Measurements from ENCODE around the gene FBP1.

DNA sequence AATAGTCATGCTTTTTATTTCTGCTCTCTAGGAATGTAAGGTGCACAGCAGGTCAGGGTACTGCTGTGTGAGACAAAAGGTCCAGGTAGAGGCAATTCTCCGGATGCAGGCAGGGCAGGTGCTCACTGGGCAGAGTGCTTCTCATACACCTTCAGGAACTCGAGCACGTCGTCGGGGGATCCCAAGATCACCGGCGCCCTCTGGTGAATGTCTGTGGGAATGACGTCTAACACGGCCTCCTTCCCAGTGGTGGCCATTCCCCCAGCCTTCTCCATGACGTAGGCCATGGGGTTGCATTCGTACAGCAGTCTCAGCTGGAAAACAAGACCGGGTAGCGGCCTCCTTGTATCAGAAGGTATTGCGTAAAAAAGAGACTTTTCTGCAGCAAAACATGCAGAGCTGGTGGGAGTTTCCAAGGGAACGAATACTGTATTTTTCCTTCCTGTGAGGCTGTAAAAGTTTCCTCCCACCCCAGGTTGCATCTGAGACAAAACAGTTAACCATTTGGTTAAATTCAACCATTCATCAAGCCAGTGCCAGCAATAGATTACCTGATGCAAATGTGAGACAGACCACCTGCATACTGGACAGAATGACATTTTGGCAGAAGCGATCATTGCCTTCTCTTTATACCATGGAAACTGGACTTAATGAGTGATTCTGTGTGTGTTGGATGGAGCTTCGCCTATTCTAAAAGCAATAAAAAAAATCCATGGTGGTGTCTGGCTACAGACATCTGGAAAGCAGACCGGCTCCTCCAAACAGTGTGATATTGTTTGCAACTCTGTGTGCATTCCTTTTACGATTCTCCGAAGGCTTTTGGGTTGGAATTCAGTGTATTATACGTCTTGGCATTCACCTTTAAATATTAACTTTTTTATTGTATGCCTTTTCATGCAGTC is 35.8 kb downstream of the FBP1 start:
- TF ChIP-seq CTCF (IDR thresholded peaks at IDR 0.05 in 4 of 5, conservative IDR thresholded peaks at IDR 0.05 in 1 of 5) (peak; percentile 30 to 69 (median 58)), POLR2A (IDR thresholded peaks at IDR 0.05) (no peak)
